PFSK-1 (cell line): ENCODE measurements around the gene OLAH.

Experiments used
- FOXP2 ChIP-seq: optimal IDR thresholded peaks from 2 replicates; pipeline ENCODE3; 2011; ENCODE audit warnings: borderline replicate concordance, control low read depth, inconsistent platforms; ENCODE audit not compliant: insufficient read depth; ENCODE audit errors: extremely low read length, extremely low read depth
- POLR2AphosphoS5 ChIP-seq: IDR thresholded peaks from 2 replicates; pipeline ENCODE4 v1.6.1; 2012; ENCODE audit warnings: low read depth, mild to moderate bottlenecking, control low read depth, low read length, moderate library complexity
- SIN3A ChIP-seq: IDR thresholded peaks from 2 replicates; pipeline ENCODE4 v1.6.1; 2012; ENCODE audit warnings: mild to moderate bottlenecking, low read length, moderate library complexity, borderline replicate concordance; ENCODE audit not compliant: insufficient read depth
- TAF1 ChIP-seq: IDR thresholded peaks from 2 replicates; pipeline ENCODE4 v1.6.1; 2012; ENCODE audit warnings: low read length, control low read depth, borderline replicate concordance; ENCODE audit not compliant: insufficient read depth
- TF ChIP-seq, protein P1 (sequence below), 2 experiments: IDR thresholded peaks; 2 replicates each; pipeline versions ENCODE4 v1.6.1 to v1.8.0; 2011 to 2012; ENCODE audit warnings: low read depth in 2 of 2, low read length in 2 of 2, control low read depth in 1 of 2, inconsistent platforms in 1 of 2, mild to moderate bottlenecking in 1 of 2, moderate library complexity in 1 of 2; ENCODE audit not compliant: insufficient read depth in 1 of 2

OLAH gene

DNA sequence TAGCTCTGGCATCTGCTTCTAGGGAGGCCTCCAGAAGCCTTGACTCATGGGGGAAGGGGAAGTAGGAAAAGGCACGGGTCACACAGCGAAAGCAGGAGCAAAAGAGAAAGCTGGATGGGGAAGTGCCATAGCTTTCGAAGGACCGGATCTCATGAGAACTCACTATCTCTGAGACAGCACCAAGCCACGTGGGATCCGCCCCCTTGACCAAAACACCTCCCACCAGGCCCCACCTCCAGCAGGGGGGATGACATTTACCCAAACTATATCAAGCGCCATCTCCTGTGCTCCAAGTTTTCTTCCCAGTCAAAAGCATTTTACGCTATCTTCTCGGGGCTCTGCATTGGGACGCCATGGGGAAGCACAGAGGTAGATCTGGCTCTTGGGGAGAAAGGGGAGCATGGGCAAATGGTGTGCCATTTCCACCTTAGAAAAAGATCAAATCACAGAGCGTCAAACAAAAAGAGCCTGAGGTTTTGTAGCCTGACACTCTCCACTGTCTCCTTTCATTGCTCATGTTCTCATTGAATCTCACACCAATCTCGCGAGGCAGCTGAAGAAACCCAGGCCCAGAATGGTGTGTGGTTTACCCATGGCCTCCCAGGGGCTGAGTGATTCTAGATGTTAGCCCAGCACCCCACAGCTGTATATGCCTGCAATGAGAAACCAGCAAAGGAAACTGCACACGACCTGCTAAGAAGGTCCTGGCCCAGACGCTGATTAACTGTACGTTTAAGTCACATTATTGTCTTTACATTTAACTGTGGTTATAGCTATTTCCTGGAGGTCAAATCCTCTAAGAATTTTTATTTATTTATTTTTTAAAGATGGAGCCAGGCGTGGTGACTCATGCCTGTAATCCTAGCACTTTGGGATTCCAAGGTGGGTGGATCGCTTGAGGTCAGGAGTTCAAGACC is 8.1 kb upstream of the OLAH start:
- TF ChIP-seq SIN3A, result no peak

DNA sequence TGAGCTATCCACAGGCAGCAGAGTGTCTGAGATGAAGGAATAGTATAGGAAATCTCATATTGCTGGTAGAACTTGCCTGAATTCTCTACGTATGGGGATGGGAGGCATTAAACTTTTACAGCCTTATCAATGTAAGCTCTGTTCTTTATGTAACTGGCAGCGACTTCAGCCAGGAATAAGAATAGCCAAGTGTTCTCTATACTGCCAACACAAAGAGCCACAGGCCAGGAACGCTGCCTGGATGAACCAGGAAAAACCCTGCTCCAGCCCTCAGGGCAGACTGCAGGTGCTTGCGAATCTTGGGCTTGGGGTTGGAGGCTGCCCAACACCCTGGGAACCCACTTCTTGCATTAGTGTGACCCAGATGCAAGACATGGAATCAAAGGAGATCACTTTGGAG is 6.1 kb upstream of the OLAH start:
- TF ChIP-seq, protein P1, sequence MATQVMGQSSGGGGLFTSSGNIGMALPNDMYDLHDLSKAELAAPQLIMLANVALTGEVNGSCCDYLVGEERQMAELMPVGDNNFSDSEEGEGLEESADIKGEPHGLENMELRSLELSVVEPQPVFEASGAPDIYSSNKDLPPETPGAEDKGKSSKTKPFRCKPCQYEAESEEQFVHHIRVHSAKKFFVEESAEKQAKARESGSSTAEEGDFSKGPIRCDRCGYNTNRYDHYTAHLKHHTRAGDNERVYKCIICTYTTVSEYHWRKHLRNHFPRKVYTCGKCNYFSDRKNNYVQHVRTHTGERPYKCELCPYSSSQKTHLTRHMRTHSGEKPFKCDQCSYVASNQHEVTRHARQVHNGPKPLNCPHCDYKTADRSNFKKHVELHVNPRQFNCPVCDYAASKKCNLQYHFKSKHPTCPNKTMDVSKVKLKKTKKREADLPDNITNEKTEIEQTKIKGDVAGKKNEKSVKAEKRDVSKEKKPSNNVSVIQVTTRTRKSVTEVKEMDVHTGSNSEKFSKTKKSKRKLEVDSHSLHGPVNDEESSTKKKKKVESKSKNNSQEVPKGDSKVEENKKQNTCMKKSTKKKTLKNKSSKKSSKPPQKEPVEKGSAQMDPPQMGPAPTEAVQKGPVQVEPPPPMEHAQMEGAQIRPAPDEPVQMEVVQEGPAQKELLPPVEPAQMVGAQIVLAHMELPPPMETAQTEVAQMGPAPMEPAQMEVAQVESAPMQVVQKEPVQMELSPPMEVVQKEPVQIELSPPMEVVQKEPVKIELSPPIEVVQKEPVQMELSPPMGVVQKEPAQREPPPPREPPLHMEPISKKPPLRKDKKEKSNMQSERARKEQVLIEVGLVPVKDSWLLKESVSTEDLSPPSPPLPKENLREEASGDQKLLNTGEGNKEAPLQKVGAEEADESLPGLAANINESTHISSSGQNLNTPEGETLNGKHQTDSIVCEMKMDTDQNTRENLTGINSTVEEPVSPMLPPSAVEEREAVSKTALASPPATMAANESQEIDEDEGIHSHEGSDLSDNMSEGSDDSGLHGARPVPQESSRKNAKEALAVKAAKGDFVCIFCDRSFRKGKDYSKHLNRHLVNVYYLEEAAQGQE (IDR thresholded peaks at IDR 0.05; ENCODE audit: insufficient read depth in 1 of 2, low read depth in 2 of 2, low read length in 2 of 2), result no peak
- no peak for TF ChIP-seq TAF1
- no peak for TF ChIP-seq SIN3A
- TF ChIP-seq FOXP2, result no peak
- TF ChIP-seq POLR2AphosphoS5, result no peak

DNA sequence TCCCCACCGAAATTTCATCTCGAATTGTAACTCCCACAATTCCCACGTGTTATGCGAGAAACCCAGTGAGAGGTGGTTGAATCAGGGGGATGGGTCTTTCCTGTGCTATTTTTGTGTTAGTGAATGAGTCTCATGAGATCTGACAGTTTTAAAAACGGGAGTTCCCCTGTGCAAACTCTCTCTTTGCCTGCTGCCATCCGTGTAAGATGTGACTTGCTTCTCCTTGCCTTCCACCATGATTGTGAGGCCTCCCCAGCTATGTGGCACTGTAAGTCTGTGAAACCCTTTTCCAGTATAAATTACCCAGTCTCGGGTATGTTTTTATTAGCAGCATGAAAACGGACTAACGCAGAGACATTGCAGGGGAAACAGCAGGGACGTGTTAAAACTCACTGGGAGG is 5.3 kb upstream of the OLAH start:
- no peak for TF ChIP-seq FOXP2
- TF ChIP-seq TAF1, result no peak
- TF ChIP-seq SIN3A, result no peak
- TF ChIP-seq POLR2AphosphoS5, result no peak
- TF ChIP-seq, protein P1 (IDR thresholded peaks at IDR 0.05; ENCODE audit: insufficient read depth in 1 of 2, low read depth in 2 of 2, low read length in 2 of 2), result no peak

DNA sequence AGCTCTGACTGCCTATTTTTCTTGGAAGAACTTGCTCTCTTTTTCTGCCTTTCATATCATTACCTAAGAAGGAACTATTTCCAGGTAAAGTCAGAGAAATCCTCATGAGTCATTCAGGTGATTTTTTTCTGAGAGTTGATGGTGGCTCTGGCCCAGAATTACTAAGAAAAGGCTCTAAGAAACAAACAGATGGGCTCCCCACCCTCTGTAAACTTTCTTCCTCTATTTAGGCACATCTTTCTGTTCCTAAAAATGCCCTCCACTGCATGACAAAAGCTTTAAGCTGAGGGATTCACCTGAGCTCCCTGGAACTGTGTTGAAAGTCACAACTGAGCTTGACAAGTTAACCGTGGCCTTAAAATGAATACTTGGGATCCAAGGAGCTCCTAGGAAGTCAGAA is 1.6 kb downstream of the OLAH start:
- TF ChIP-seq TAF1, result no peak
- TF ChIP-seq SIN3A, result no peak
- TF ChIP-seq FOXP2, result no peak
- TF ChIP-seq, protein P1 (IDR thresholded peaks at IDR 0.05; ENCODE audit: insufficient read depth in 1 of 2, low read depth in 2 of 2, low read length in 2 of 2), result no peak
- TF ChIP-seq POLR2AphosphoS5, result no peak

DNA sequence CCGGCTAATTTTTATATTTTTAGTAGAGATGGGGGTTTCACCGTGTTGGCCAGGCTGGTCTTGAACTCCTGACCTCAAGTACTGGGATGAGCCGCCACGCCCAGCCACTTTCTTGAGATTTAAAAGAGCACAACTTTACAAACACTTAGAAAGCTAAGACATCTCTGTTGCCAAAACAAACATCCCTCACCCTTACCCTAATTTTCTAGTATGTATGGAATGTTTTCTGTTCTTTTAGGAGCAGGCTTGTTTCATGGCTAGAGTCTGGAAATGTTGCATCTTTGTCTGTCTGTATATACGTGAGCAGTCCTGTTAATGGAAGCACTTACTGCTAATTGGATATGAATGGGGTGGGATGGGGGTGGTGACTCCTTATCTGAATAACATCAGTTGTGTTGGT is 2.9 kb downstream of the OLAH start:
- TF ChIP-seq POLR2AphosphoS5 (no peak), TAF1 (no peak), SIN3A (no peak), FOXP2 (no peak)
- TF ChIP-seq, protein P1 (IDR thresholded peaks at IDR 0.05; ENCODE audit: insufficient read depth in 1 of 2, low read depth in 2 of 2, low read length in 2 of 2), result no peak
